Activated CD4-positive, alpha-beta T cell treated with anti-CD3 and anti-CD28 coated beads for 36 hours (primary cell): Measurements from ENCODE around the gene POLR3H. TPM values are rescaled to one million over a fixed set of nuclear protein-coding genes. Genes with fewer than 3 reads are reported as not detected.

Source experiments
- ATAC-seq: fragments of 200-7000 bp; cut with Tn5 transposase; one replicate; pipeline ENCODE4 v1.10.0; 2021; ENCODE audit warnings: mild to moderate bottlenecking, moderate library complexity
- CTCF ChIA-PET: fragments of 350-600 bp; sonication (Branson Sonifier 250); formaldehyde crosslinking; loops from one replicate; lab custom pipeline; 2021; ENCODE audit warnings: antibody characterized with exemption; lab: Charles Lee
- POLR2A ChIA-PET: fragments of 350-600 bp; sonication (Branson Sonifier 250); formaldehyde crosslinking; loops from one replicate; lab custom pipeline; 2021; ENCODE audit warnings: antibody characterized with exemption, inconsistent platforms; lab: Charles Lee
- DNase-seq: peaks from one replicate; pipeline ENCODE4 v3.0.0-alpha.2; 2020
- H3K27ac Mint-ChIP-seq: one replicate; pipeline ENCODE4 v1.8.0; 2021; ENCODE audit warnings: mixed read lengths
- H3K27me3 Mint-ChIP-seq: one replicate; pipeline ENCODE4 v1.8.0; 2021; ENCODE audit warnings: mixed read lengths
- H3K36me3 Mint-ChIP-seq: one replicate; pipeline ENCODE4 v1.8.0; 2021; ENCODE audit warnings: low read depth, mixed read lengths
- H3K4me1 Mint-ChIP-seq: one replicate; pipeline ENCODE4 v1.8.0; 2021; ENCODE audit warnings: mixed read lengths
- H3K4me3 Mint-ChIP-seq: one replicate; pipeline ENCODE4 v1.8.0; 2021; ENCODE audit warnings: mild to moderate bottlenecking, moderate library complexity, mixed read lengths
- H3K9me3 Mint-ChIP-seq: one replicate; pipeline ENCODE4 v1.8.0; 2021; ENCODE audit warnings: low read depth, mixed read lengths
- intact Hi-C, 2 experiments: fragments of 100-400 bp; cut with DNase I in 1 of 2; cut with micrococcal nuclease in 1 of 2; formaldehyde crosslinking; loops; one replicate each; pipeline versions ENCODE4 v1.14.2 to v1.15.1; 2022 to 2024; cut with DNase I, micrococcal nuclease
- total RNA-seq, 2 experiments: library from RNA; stranded (reverse); gene quantifications; one replicate each; pipeline ENCODE4 v1.2.3, GENCODE V29; 2021

Gene POLR3H
- total RNA-seq, 2 experiments from 2014 or later: 18.3 to 24.6 TPM

DNA sequence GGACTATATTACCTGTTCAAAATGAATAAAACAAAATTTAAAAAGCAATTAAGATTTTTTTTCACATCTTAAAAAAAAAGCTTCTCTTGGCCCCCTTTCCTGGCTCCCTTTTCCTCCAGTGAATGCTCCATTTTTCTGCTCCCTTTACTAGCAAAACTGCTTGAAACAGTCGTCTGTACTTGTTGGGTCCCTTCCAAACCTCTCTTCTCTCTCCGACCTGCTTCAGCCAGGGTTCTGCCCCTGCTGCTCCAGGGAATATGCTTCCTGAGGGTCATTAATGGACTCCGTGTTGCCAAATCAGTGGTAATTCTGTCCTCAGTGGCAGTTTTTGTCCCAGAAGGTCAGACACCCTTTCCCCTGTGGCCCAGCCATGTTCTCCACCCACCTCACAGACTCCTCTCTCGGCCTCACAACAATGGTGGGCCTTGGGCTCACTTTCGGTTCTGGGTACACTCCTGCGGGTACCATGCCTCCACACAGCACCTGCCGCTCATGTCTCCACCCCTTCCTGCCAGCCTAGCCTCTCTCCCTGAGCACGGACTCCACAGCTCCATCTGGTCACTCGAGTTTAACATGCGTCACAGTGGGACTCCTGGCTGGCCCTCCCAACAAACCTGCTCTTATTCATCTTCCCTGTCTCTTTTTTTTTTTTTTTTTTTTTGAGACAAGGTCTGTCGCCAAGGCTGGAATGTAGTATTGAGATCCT lies 7.8 kb upstream of the POLR3H start:
- intact Hi-C loops: no loop called here
- Mint-ChIP-seq H3K4me1 (peaks cover 3% of the 10 kb centered on the region), H3K27ac (no peak overlapping the region), H3K27me3 (peaks cover 5% of the 10 kb centered on the region), H3K36me3 (no peaks in the 10 kb centered on the region), H3K9me3 (no peaks in the 10 kb centered on the region), H3K4me3 (no peak overlapping the region)
- DNase-seq (no peak), ATAC-seq (no peak)
- CTCF ChIA-PET: interaction anchor here (0.9 to 1.5 kb wide), 3 partner anchors 9 to 45 kb away, joined by 3 to 4 read pairs (median 3); no protein-coding TSS in a partner anchor
- POLR2A ChIA-PET: interaction anchor here (0.6 kb wide), 1 partner anchor 531 kb away, joined by 3 read pairs; no protein-coding TSS in a partner anchor

DNA sequence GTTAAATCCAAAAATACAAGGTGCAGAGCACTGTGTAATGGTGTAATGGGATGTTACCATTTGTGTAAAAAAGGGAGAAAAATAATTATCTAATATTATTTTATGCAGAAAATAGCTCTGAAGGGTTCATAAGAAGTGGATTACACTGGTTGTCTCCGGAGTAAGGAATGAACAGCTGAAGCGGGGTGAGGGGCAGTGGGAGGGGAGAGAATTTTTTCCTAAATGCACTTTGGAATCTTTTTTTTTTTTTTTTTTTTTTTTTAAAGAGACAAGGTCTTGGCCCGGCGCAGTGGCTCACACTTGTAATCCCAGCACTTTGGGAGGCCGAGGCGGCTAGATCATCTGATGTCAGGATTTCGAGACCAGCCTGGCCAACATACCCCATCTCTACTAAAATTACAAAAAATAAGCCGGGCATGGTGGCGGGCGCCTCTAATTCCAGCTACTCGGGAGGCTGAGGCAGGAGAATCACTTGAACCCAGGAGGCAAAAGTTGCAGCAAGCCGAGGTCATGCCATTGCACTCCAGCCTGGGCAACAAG lies 6.8 kb upstream of the POLR3H start:
- Mint-ChIP-seq H3K4me1 (no peaks in the 10 kb centered on the region), H3K9me3 (no peaks in the 10 kb centered on the region), H3K36me3 (no peaks in the 10 kb centered on the region), H3K27ac (no peak overlapping the region), H3K4me3 (no peak overlapping the region), H3K27me3 (no peaks in the 10 kb centered on the region)
- POLR2A ChIA-PET: no interaction called here
- DNase-seq (no peak), ATAC-seq (no peak)
- intact Hi-C loops: no loop called here
- CTCF ChIA-PET: interaction anchor here (0.5 to 0.9 kb wide), 3 partner anchors 18 to 489 kb away, joined by 3 read pairs; no protein-coding TSS in a partner anchor

DNA sequence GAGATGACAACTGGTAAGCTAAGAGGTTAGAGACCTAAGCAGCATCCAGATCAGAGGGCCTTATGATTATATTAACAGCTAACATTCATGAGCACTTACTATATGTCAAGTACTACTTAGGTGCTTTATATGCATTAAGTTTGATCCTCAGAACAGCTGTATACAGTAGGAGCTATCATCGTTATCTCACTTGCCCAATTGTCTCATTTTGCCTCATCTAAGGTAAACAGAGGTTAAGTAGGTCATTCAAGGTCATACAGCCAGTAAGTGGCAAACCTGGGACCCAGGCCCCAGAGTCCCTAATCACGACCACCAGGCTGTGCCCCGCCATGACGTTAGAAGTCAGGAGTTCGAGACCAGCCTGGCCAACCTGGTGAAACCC lies 4.6 kb upstream of the POLR3H start:
- intact Hi-C loops: no loop called here
- Mint-ChIP-seq H3K36me3 (no peaks in the 10 kb centered on the region), H3K27ac (no peak overlapping the region), H3K27me3 (no peaks in the 10 kb centered on the region), H3K4me1 (peaks cover 9% of the 10 kb centered on the region), H3K4me3 (no peak overlapping the region), H3K9me3 (no peaks in the 10 kb centered on the region)
- no peak for ATAC-seq
- CTCF ChIA-PET: interaction anchor here (0.6 to 0.8 kb wide), 2 partner anchors 148 to 405 kb away, joined by 3 read pairs; no protein-coding TSS in a partner anchor
- no peak for DNase-seq
- POLR2A ChIA-PET: interaction anchor here (0.7 kb wide), 1 partner anchor 450 kb away, joined by 3 read pairs; the partner anchor contains the start of gene WBP2NL

DNA sequence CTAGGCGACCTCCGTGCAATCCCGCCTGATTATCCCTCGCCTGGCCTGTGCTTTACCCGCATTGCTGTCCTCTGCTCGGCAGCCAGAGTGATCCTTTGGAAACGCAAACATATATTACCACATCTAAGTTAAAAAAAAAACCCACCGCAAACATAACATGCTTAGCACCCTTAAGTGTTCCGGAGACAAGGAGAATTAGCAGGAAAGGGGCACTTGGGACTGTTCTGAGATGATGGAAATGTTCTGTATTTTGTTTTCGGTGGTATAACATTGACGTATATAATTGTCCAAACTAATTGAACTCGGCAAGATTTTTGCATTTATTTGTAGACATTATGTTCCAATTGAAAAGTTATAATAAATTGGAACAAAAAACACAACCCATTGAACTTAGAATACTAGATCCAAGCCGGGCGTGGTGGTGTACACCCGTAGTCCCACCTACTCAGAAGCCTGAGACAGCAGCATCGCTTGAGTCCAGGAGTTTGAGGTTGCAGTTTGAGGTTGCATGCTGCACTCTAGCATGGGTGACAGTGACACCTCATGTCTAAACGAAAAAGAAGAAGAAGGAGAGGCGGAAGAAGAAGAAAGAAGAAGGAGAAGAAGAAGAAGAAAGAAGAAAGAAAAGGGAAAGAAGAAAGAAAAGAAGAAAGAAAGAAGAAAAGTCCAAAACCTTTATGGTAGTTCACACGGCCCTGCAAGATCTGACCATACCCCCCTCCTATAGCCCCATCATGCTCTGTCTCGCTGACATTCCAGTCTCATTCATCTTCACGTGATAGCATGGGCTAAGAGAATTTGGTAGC lies 604 bp upstream of the POLR3H start:
- Mint-ChIP-seq H3K4me3 (peak overlapping the region; percentile 81), H3K27me3 (no peaks in the 10 kb centered on the region), H3K4me1 (peaks cover 40% of the 10 kb centered on the region), H3K9me3 (no peaks in the 10 kb centered on the region), H3K36me3 (peaks cover 13% of the 10 kb centered on the region), H3K27ac (peak overlapping the region; percentile 90)
- ChIA-PET POLR2A (no interaction called here), CTCF (interaction anchor here (1.3 kb wide), 1 partner anchor 75 kb away, joined by 7 read pairs; no protein-coding TSS in a partner anchor)
- intact Hi-C loops: loop anchor here (1.0 to 5.0 kb wide), 15 partner anchors 44 to 594 kb away; partner anchors contain the start of genes DESI1 (in 2 of the 2), RANGAP1 (in 2 of the 2), XRCC6 (in 2 of the 2) and L3MBTL2 (in 1 of the 2)
- no peak for DNase-seq
- ATAC-seq: peak; percentile 8

DNA sequence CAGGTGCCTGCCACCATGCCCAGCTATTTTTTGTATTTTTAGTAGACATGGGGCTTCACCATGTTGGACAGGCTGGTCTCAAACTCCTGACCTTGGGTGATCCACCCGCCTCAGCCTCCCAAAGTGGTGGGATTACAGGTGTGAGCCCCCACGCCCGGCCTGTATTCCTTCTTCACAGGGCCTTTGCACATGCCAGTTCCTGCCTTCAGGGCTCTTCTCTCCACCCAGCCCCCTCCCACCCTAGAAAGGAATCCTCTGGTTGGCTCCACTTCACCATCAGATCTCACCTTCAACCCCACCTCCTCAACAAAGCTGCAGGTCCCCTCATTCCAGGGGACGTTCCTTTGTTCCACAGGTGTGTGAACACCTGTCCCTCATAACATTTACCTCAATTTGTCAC lies 2.0 kb downstream of the POLR3H start:
- POLR2A ChIA-PET: no interaction called here
- DNase-seq (no peak), ATAC-seq (no peak)
- peak overlapping the region; percentile 81 for H3K4me3 Mint-ChIP-seq
- H3K27me3 Mint-ChIP-seq: no peaks in the 10 kb centered on the region
- peak overlapping the region; percentile 40 for H3K27ac Mint-ChIP-seq
- no peaks in the 10 kb centered on the region for H3K9me3 Mint-ChIP-seq
- CTCF ChIA-PET: interaction anchor here (1.2 to 2.3 kb wide), 2 partner anchors 15 to 56 kb away, joined by 4 to 8 read pairs; no protein-coding TSS in a partner anchor
- H3K36me3 Mint-ChIP-seq: peaks cover 17% of the 10 kb centered on the region
- intact Hi-C loops: loop anchor here in 1 of 2 experiments (5.0 kb wide), 2 partner anchors 80 to 255 kb away; partner anchors contain the start of genes DESI1, RANGAP1 and XRCC6
- H3K4me1 Mint-ChIP-seq: peaks cover 40% of the 10 kb centered on the region

DNA sequence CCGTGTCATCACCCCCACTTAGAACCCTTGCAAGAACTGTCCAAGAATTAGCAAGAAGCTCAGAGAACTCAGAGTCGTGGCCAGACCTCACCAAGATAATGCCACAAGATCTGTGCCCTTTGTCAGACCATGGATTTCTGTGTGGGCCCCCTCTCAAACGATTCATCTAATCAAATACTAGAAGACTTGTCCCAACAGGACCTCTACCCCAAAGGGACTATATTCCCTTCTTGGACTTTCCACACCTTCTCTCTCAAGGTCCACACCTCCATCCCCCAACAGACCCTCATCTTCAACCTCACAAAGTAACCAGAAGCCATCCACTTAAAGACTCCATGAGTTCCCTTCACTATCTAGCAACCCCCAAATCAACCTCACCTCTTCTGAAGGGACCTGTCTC lies 2.8 kb downstream of the POLR3H start:
- ATAC-seq: no peak
- H3K27ac Mint-ChIP-seq: peak overlapping the region; percentile 64
- H3K4me1 Mint-ChIP-seq: peaks cover 40% of the 10 kb centered on the region
- H3K36me3 Mint-ChIP-seq: peaks cover 20% of the 10 kb centered on the region
- intact Hi-C loops: loop anchor here in 1 of 2 experiments (5.0 kb wide), 2 partner anchors 81 to 254 kb away; partner anchors contain the start of genes DESI1, RANGAP1 and XRCC6
- H3K27me3 Mint-ChIP-seq: no peaks in the 10 kb centered on the region
- no peak for DNase-seq
- H3K9me3 Mint-ChIP-seq: no peaks in the 10 kb centered on the region
- ChIA-PET CTCF (interaction anchor here (1.2 to 2.3 kb wide), 2 partner anchors 14 to 57 kb away, joined by 4 to 8 read pairs; no protein-coding TSS in a partner anchor), POLR2A (no interaction called here)
- H3K4me3 Mint-ChIP-seq: peak overlapping the region; percentile 15

DNA sequence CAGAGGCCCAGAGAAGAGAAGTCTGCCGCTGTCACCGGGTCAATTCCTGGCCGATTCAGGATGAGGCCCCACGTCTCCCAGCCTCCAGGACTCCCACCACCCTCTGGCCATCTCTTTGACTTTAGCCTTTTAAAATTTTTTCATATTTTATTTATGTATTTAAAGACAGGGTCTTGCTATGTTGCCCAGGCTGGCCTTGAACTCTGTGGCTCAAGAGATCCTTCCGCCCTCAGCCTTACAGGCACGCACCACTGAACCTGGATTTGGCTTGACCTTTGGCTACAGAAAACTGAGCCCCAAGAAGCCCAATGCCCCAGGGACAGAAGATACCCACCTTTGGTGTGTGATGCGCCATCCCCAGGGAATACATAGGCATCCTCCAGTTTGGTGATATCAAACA lies 3.9 kb downstream of the POLR3H start:
- DNase-seq (no peak), ATAC-seq (no peak)
- POLR2A ChIA-PET: no interaction called here
- Mint-ChIP-seq H3K9me3 (no peaks in the 10 kb centered on the region), H3K36me3 (peaks cover 20% of the 10 kb centered on the region), H3K4me3 (no peak overlapping the region), H3K27ac (no peak overlapping the region), H3K4me1 (peaks cover 40% of the 10 kb centered on the region), H3K27me3 (no peaks in the 10 kb centered on the region)
- intact Hi-C loops: loop anchor here in 1 of 2 experiments (5.0 kb wide), 2 partner anchors 82 to 253 kb away; partner anchors contain the start of genes DESI1, RANGAP1 and XRCC6
- CTCF ChIA-PET: interaction anchor here (0.7 to 2.3 kb wide), 3 partner anchors 13 to 395 kb away, joined by 4 to 9 read pairs (median 8); no protein-coding TSS in a partner anchor

DNA sequence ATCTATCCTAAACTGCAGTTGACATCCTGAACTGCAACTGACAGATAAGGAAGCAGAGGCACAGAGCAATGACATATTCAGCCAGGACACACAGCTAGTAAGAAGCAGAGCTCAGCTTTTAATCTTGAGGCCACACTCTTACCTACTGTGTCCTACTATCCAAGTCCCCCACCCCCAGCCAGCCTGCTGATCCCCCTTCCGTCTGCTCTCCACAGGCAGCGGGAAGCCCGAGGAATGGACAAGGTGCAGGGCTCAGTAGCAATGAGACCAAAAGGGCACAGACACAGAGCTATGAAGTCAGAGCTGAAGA lies 4.3 kb downstream of the POLR3H start:
- H3K4me1 Mint-ChIP-seq: peaks cover 36% of the 10 kb centered on the region
- no peak for ATAC-seq
- H3K27ac Mint-ChIP-seq: no peak overlapping the region
- ChIA-PET CTCF (interaction anchor here (0.6 kb wide), 1 partner anchor 11 kb away, joined by 3 read pairs; no protein-coding TSS in a partner anchor), POLR2A (no interaction called here)
- peaks cover 23% of the 10 kb centered on the region for H3K36me3 Mint-ChIP-seq
- no peaks in the 10 kb centered on the region for H3K27me3 Mint-ChIP-seq
- H3K9me3 Mint-ChIP-seq: no peaks in the 10 kb centered on the region
- intact Hi-C loops: loop anchor here in 1 of 2 experiments (5.0 kb wide), 2 partner anchors 82 to 253 kb away; partner anchors contain the start of genes DESI1, RANGAP1 and XRCC6
- DNase-seq: no peak
- H3K4me3 Mint-ChIP-seq: no peak overlapping the region

DNA sequence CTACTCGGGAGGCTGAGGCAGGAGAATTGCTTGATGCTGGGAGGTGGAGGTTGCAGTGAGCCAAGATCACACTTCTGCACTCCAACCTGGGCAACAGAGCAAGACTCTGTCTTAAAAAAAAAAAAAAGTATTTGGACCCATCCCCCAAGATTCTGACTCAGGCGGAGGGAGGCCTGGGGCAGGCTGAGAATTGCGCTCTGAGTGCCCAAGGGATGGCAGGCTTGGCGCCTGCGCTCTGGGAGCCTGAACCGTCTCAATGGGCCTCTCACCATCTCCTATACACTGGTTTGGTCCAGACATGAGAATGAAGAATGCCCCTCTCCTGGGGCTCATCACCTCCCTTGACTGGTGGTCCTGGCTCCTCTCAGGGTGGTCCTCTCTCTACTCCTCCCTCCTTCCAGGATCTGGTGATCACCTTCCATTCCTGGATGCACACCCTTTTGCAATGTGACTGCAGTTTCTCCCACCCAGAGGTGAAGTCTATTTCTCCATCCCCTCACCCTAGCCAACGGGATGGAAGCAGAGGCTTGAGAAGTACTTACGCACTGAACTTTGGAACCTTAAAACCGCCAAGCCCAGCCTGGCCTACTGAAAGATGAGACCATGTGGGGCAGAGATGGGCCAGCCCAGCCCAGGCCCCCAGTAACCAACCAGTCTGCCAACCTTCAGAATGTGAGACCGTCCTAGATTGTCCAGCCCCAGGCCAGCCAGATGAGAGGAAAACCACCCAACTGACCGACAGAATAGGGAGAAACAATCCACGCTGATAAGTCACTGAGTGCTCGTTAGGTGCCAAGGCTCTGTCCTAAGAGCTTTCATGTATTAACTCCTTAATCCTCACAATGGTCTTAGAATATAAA lies 4.9 kb downstream of the POLR3H start:
- Mint-ChIP-seq H3K4me3 (no peak overlapping the region), H3K27ac (peak overlapping the region; percentile 58), H3K36me3 (peaks cover 23% of the 10 kb centered on the region), H3K27me3 (no peaks in the 10 kb centered on the region), H3K9me3 (no peaks in the 10 kb centered on the region), H3K4me1 (peaks cover 31% of the 10 kb centered on the region)
- DNase-seq (no peak), ATAC-seq (no peak)
- intact Hi-C loops: loop anchor here in 1 of 2 experiments (5.0 kb wide), 2 partner anchors 83 to 252 kb away; partner anchors contain the start of genes DESI1, RANGAP1 and XRCC6
- ChIA-PET POLR2A (no interaction called here), CTCF (interaction anchor here (0.6 kb wide), 1 partner anchor 11 kb away, joined by 3 read pairs; no protein-coding TSS in a partner anchor)

DNA sequence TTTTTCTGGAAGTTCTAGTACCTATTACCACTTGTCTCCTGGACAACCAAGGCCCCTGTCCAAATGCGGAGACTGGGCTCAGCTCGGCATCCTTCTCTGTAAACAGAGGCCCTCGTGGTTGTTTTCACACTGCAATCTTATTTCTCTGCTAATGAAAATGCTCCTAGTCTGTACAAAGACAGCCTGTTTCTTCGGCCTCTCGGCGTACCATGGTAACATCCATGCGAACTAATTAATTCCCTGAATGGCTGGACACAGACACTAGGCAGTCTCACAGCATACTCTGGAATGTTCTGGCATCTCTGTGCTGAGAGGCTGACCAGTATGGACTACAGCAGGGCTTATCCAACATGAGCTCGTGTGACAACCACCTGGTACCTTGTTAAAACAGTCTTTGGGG lies 5.7 kb downstream of the POLR3H start:
- ChIA-PET CTCF (no interaction called here), POLR2A (no interaction called here)
- peaks cover 23% of the 10 kb centered on the region for H3K36me3 Mint-ChIP-seq
- no peaks in the 10 kb centered on the region for H3K9me3 Mint-ChIP-seq
- no peak for ATAC-seq
- H3K27ac Mint-ChIP-seq: no peak overlapping the region
- intact Hi-C loops: no loop called here
- peaks cover 29% of the 10 kb centered on the region for H3K4me1 Mint-ChIP-seq
- no peak for DNase-seq
- H3K27me3 Mint-ChIP-seq: no peaks in the 10 kb centered on the region
- H3K4me3 Mint-ChIP-seq: no peak overlapping the region
